ENCODE results near the gene APOL1. TPM values are rescaled to one million over a fixed set of nuclear protein-coding genes. Genes with fewer than 3 reads are reported as not detected.

Gene APOL1
- total and polyA plus RNA-seq, 2 of the 13 experiments (the other 11 are each of a cell fraction or from before 2014, with no cell fraction given): 20.3 to 75.0 TPM

- TF ChIP-seq MAX (IDR thresholded peaks at IDR 0.05) (peak; percentile 78), HOXD1 (CRISPR knock-in tag; IDR thresholded peaks at IDR 0.05) (peak; percentile 58; the same call in 1 of the 2 replicates), ZSCAN20 (CRISPR knock-in tag; IDR thresholded peaks at IDR 0.05; ENCODE audit: borderline replicate concordance) (0 out of 2 replicates have a peak, but pooled peaks have one; percentile 35), RERE (CRISPR knock-in tag; IDR thresholded peaks at IDR 0.05; ENCODE audit: low read depth) (peak; percentile 75), HOMEZ (CRISPR knock-in tag; IDR thresholded peaks at IDR 0.05; ENCODE audit: low read depth) (peak; percentile 82; the same call in 1 of the 2 replicates), POGZ (CRISPR knock-in tag; IDR thresholded peaks at IDR 0.05) (peak; percentile 63), PATZ1 (CRISPR knock-in tag; IDR thresholded peaks at IDR 0.05) (peak; percentile 99), CEBPG (CRISPR knock-in tag; IDR thresholded peaks at IDR 0.05) (peak; percentile 76), ZNF646 (CRISPR knock-in tag; IDR thresholded peaks at IDR 0.05) (peak; percentile 82), NR2C2 (CRISPR knock-in tag; IDR thresholded peaks at IDR 0.05; ENCODE audit: borderline replicate concordance) (peak; percentile 67), ESRRA (CRISPR knock-in tag; IDR thresholded peaks at IDR 0.05; ENCODE audit: low read depth) (peak; percentile 62; the same call in 1 of the 2 replicates)
- TF ChIP-seq, protein P1, sequence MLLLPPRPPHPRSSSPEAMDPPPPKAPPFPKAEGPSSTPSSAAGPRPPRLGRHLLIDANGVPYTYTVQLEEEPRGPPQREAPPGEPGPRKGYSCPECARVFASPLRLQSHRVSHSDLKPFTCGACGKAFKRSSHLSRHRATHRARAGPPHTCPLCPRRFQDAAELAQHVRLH (CRISPR knock-in tag; IDR thresholded peaks at IDR 0.05; ENCODE audit: borderline replicate concordance, low read depth): peak; percentile 18; the same call in 1 of the 2 replicates
Observed at GRCh38 chr22:36251979-36252608, 839 bp upstream of the APOL1 start (continued).
